Upper lobe of left lung (tissue), 4 donors: Measurements from ENCODE around the gene LCMT1.

Experiments
- EP300 ChIP-seq, 4 donors: sonication (generic); formaldehyde crosslinking; IDR thresholded peaks; one replicate each; pipeline ENCODE4 v1.5.1; 2017; ENCODE audit warnings: antibody characterized with exemption in 4 of 4, control low read depth in 2 of 4
- POLR2A ChIP-seq, 4 donors: fragments of 450-650 bp; IDR thresholded peaks; one replicate each; pipeline ENCODE4 v1.5.1; 2016 to 2017; ENCODE audit warnings: antibody characterized with exemption in 4 of 4, mild to moderate bottlenecking in 2 of 4
- POLR2AphosphoS5 ChIP-seq, 2 donors: sonication (generic); formaldehyde crosslinking; IDR thresholded peaks; one replicate each; pipeline ENCODE4 v1.5.1; 2017; ENCODE audit warnings: antibody characterized with exemption in 2 of 2
- TF ChIP-seq, protein P1 (sequence below), 6 experiments: fragments of 450-650 bp in 4 of 6; fragments of 200-600 bp in 2 of 6; sonication (generic) in 2 of 6; IDR thresholded peaks; one replicate each; pipeline ENCODE4 v1.5.1; 2016 to 2019; ENCODE audit warnings: antibody characterized with exemption in 6 of 6

DNA sequence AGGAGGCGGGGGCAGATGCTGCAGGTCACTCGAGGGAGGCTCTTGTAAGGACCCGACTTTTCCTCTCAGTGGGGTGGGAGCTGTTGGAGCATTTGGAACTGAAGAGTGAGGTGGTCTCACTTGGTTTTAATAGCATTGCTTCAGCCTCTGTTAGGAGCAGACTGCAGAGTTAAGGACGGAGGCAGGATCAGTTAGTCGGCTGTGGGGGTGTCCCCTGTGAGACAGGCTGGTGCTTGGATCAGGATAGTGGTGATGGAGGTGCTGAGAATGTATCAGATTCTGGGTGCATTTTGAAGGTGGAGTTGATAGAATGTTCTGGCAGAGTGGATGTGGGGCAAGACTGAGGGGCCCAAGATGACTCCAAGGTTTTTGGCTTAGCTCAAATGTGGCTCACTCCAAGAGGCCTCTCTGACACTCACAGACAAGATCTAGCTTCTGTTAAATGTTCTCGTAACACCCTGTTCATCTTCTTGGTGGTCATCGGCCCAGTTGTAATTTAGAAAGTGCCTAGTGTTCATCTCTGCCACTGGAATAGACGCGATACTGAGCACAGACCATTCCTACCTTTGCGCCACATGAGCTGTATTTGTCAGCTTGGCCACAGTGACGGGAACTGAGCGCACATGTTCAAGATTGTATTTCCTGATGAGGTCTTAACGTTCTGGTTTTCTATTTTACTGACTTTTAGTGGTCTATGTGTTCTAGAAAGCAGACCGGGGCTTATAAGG lies 7.5 kb downstream of the LCMT1 start:
- TF ChIP-seq, protein P1, sequence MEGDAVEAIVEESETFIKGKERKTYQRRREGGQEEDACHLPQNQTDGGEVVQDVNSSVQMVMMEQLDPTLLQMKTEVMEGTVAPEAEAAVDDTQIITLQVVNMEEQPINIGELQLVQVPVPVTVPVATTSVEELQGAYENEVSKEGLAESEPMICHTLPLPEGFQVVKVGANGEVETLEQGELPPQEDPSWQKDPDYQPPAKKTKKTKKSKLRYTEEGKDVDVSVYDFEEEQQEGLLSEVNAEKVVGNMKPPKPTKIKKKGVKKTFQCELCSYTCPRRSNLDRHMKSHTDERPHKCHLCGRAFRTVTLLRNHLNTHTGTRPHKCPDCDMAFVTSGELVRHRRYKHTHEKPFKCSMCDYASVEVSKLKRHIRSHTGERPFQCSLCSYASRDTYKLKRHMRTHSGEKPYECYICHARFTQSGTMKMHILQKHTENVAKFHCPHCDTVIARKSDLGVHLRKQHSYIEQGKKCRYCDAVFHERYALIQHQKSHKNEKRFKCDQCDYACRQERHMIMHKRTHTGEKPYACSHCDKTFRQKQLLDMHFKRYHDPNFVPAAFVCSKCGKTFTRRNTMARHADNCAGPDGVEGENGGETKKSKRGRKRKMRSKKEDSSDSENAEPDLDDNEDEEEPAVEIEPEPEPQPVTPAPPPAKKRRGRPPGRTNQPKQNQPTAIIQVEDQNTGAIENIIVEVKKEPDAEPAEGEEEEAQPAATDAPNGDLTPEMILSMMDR (IDR thresholded peaks at IDR 0.05): no peak
- TF ChIP-seq POLR2AphosphoS5 (IDR thresholded peaks at IDR 0.05): no peak
- no peak for TF ChIP-seq POLR2A (IDR thresholded peaks at IDR 0.05)
- TF ChIP-seq EP300 (IDR thresholded peaks at IDR 0.05): no peak
